Measurements from ENCODE around the gene S1PR2. TPM values are rescaled to one million over a fixed set of nuclear protein-coding genes. Genes with fewer than 3 reads are reported as not detected.

Gene S1PR2
- total and polyA plus RNA-seq, 5 donors from 2014 or later: 2.9 to 20.9 (median 3.5) TPM

DNA sequence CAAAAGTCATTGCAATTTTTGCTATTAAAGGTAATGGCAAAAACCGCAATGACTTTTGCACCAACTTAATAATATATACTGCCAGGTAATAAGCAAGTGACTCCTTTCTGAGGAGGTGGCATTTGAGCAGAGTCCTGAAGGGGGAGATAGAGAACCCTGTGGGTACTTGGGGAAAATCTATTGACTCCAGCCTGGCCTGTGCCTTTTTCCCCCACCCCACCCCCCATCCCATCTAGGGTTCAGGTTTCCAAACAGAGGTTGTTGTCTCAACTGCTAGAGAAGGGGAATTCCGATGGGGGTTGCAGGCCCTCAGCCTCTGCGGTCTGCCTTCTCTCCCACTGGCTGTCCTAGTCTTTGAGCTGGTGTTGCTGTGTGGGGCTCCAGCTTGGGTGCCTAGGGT, 11.5 kb downstream of the S1PR2 start:
- peak; percentile 53 to 60 for ATAC-seq (ENCODE audit: low read depth in 2 of 2)
- H3K27ac ChIP-seq (ENCODE audit: insufficient read depth, low read length, poor library complexity, severe bottlenecking): no peak overlapping the region
- peaks cover 0 to 13% (median 3%) of the 10 kb centered on the region in 4 donors for H3K4me1 Mint-ChIP-seq
- no peak overlapping the region for H3K4me3 Mint-ChIP-seq
- no peak overlapping the region for H3K4me3 ChIP-seq (ENCODE audit: low read depth, low read length)
- no peaks in the 10 kb centered on the region for H3K27me3 ChIP-seq (ENCODE audit: control insufficient read depth, insufficient read depth, low read length)
- H3K27me3 Mint-ChIP-seq: no peaks in the 10 kb centered on the region
- H3K36me3 Mint-ChIP-seq: peaks cover 8% of the 10 kb centered on the region
- no peaks in the 10 kb centered on the region for H3K9me3 ChIP-seq (ENCODE audit: control insufficient read depth in 2 of 2, low read length in 2 of 2)
- no peak overlapping the region for H3K27ac Mint-ChIP-seq
- peaks cover 4% of the 10 kb centered on the region for H3K4me1 ChIP-seq (ENCODE audit: control insufficient read depth, insufficient read depth, low read length, poor library complexity, severe bottlenecking)
- peaks cover 8% of the 10 kb centered on the region for H3K36me3 ChIP-seq (ENCODE audit: control insufficient read depth, insufficient read depth, low read length)
- no peaks in the 10 kb centered on the region for H3K9me3 Mint-ChIP-seq
- DNase-seq: peak; percentile 18 to 55 (median 32)

DNA sequence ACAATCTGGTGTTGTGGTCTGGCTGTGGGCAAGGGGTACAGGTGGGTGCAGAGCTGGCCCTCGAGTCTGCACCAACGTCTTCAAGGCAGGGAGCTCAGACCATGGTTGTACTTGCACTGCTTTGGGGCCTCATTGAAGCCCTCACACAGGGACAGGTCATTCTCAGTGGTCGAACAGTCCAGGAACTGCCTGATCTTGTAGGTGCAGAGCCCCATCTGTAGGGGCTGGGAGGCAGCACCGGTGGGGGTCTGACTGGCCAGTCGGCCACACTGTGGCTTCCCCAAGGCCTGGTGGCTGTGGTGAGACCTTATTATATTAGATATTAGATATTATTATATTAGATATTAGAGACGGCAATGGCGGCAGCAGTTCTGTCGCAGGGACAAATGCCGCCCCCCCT, 14.0 kb downstream of the S1PR2 start:
- ATAC-seq (ENCODE audit: low read depth in 2 of 2): no peak
- Histone ChIP-seq H3K9me3 (ENCODE audit: control insufficient read depth in 2 of 2, low read length in 2 of 2) (no peaks in the 10 kb centered on the region), H3K4me1 (ENCODE audit: control insufficient read depth, insufficient read depth, low read length, poor library complexity, severe bottlenecking) (peaks cover 4% of the 10 kb centered on the region), H3K4me3 (ENCODE audit: low read depth, low read length) (no peak overlapping the region), H3K36me3 (ENCODE audit: control insufficient read depth, insufficient read depth, low read length) (no peaks in the 10 kb centered on the region), H3K27me3 (ENCODE audit: control insufficient read depth, insufficient read depth, low read length) (no peaks in the 10 kb centered on the region), H3K27ac (ENCODE audit: insufficient read depth, low read length, poor library complexity, severe bottlenecking) (no peak overlapping the region)
- Mint-ChIP-seq H3K4me1 (peaks cover 0 to 10% (median 3%) of the 10 kb centered on the region in 4 donors), H3K27ac (no peak overlapping the region), H3K36me3 (no peaks in the 10 kb centered on the region), H3K27me3 (no peaks in the 10 kb centered on the region), H3K4me3 (no peak overlapping the region), H3K9me3 (no peaks in the 10 kb centered on the region)
- no peak for DNase-seq

DNA sequence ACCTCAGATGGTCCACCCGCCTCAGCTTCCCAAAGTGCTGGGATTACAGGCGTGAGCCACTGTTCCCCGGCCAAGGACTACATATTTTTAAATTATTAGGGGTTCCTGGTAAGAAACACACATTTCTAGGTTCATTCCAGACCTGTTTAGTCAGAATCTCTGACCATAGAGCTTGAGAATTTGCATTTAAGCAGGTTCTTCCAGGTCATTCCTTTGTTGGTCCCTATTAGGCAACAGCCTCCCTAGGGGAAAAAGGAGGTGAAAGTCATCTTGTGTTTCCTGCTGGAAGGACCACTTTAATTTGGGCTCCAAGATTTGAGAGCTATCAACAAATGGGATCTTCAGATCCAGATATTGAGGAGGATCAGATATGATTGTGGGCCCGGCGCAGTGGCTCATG, 16.3 kb downstream of the S1PR2 start:
- Histone ChIP-seq H3K36me3 (ENCODE audit: control insufficient read depth, insufficient read depth, low read length) (no peaks in the 10 kb centered on the region), H3K4me1 (ENCODE audit: control insufficient read depth, insufficient read depth, low read length, poor library complexity, severe bottlenecking) (peaks cover 3% of the 10 kb centered on the region), H3K4me3 (ENCODE audit: low read depth, low read length) (no peak overlapping the region), H3K9me3 (ENCODE audit: control insufficient read depth in 2 of 2, low read length in 2 of 2) (no peaks in the 10 kb centered on the region), H3K27ac (ENCODE audit: insufficient read depth, low read length, poor library complexity, severe bottlenecking) (no peak overlapping the region), H3K27me3 (ENCODE audit: control insufficient read depth, insufficient read depth, low read length) (no peaks in the 10 kb centered on the region)
- no peak overlapping the region for H3K27ac Mint-ChIP-seq
- DNase-seq: no peak
- peaks cover 0 to 5% (median 1%) of the 10 kb centered on the region in 4 donors for H3K4me1 Mint-ChIP-seq
- no peaks in the 10 kb centered on the region for H3K27me3 Mint-ChIP-seq
- no peaks in the 10 kb centered on the region for H3K9me3 Mint-ChIP-seq
- no peak overlapping the region for H3K4me3 Mint-ChIP-seq
- H3K36me3 Mint-ChIP-seq: no peaks in the 10 kb centered on the region
- ATAC-seq (ENCODE audit: low read depth in 2 of 2): no peak

DNA sequence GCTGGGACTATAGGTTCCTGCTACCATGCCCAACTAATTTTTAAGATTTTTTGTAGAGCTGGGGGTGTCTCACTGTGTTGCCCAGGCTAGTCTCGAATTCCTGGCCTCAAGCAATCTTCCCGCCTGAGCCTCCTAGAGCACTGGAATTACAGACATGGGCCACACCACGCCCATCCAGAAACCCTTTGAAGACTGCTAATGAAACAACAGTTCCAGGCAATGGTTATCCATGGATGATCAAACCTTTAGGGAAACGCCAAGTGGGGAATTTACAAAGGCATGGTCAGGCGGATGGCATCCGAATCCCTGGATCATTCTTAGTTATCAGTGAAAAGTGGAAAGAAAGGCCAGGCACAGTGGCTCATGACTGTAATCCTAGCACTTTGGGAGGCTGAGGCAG, 19.4 kb downstream of the S1PR2 start:
- H3K27me3 Mint-ChIP-seq: no peaks in the 10 kb centered on the region
- no peak for ATAC-seq (ENCODE audit: low read depth in 2 of 2)
- H3K4me1 Mint-ChIP-seq: no peaks in the 10 kb centered on the region
- no peak overlapping the region for H3K27ac ChIP-seq (ENCODE audit: insufficient read depth, low read length, poor library complexity, severe bottlenecking)
- H3K9me3 Mint-ChIP-seq: peaks cover 0 to 5% (median 0%) of the 10 kb centered on the region in 7 donors
- H3K36me3 Mint-ChIP-seq: peaks cover 5% of the 10 kb centered on the region
- no peak overlapping the region for H3K4me3 Mint-ChIP-seq
- no peaks in the 10 kb centered on the region for H3K9me3 ChIP-seq (ENCODE audit: control insufficient read depth in 2 of 2, low read length in 2 of 2)
- no peak overlapping the region for H3K4me3 ChIP-seq (ENCODE audit: low read depth, low read length)
- H3K27me3 ChIP-seq (ENCODE audit: control insufficient read depth, insufficient read depth, low read length): no peaks in the 10 kb centered on the region
- H3K4me1 ChIP-seq (ENCODE audit: control insufficient read depth, insufficient read depth, low read length, poor library complexity, severe bottlenecking): no peaks in the 10 kb centered on the region
- H3K27ac Mint-ChIP-seq: no peak overlapping the region
- no peaks in the 10 kb centered on the region for H3K36me3 ChIP-seq (ENCODE audit: control insufficient read depth, insufficient read depth, low read length)
- DNase-seq: no peak

DNA sequence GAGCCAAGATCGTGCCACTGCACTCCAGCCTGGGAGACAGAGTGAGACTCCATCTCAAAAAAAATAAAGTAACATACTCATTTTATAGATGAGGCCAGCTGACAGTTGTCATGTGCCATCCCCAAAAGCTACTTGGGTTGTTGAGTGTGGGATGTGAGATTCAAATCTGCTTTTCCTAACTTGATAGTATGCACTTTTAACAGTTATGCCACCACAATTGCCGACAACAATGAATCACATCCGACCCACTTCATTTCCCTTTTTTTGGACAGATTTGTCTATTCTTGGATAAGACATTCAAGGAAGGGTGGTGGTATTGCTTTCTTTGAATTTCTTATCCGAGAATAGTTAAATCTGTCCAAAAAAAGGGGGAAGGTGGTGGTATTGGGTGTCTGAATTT, 20.1 kb downstream of the S1PR2 start:
- H3K4me1 ChIP-seq (ENCODE audit: control insufficient read depth, insufficient read depth, low read length, poor library complexity, severe bottlenecking): no peaks in the 10 kb centered on the region
- H3K9me3 Mint-ChIP-seq: peaks cover 0 to 5% (median 0%) of the 10 kb centered on the region in 7 donors
- no peak overlapping the region for H3K27ac Mint-ChIP-seq
- ATAC-seq (ENCODE audit: low read depth in 2 of 2) (no peak), DNase-seq (no peak)
- no peaks in the 10 kb centered on the region for H3K4me1 Mint-ChIP-seq
- H3K9me3 ChIP-seq (ENCODE audit: control insufficient read depth in 2 of 2, low read length in 2 of 2): no peaks in the 10 kb centered on the region
- H3K27me3 Mint-ChIP-seq: no peaks in the 10 kb centered on the region
- H3K4me3 ChIP-seq (ENCODE audit: low read depth, low read length): no peak overlapping the region
- H3K36me3 ChIP-seq (ENCODE audit: control insufficient read depth, insufficient read depth, low read length): no peaks in the 10 kb centered on the region
- H3K36me3 Mint-ChIP-seq: peaks cover 5% of the 10 kb centered on the region
- no peaks in the 10 kb centered on the region for H3K27me3 ChIP-seq (ENCODE audit: control insufficient read depth, insufficient read depth, low read length)
- H3K27ac ChIP-seq (ENCODE audit: insufficient read depth, low read length, poor library complexity, severe bottlenecking): no peak overlapping the region
- H3K4me3 Mint-ChIP-seq: no peak overlapping the region

DNA sequence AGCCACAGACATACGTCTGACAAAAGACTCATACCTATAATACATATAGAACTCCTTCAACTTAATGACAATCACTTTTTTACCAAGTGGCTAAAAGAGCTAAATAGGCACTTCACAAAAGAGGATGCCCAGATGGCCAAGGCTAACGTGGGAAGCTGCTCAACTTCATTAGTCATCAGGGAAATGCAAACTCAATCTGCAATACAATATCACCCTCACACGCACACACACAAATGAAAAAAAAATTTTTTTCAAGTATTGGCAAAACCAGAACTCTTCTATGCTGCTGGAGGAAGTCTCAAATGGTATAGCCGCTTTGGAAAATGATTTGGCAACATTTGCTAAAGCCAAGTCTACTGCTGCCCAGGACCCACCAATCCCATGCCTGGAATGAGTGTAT, 21.8 kb downstream of the S1PR2 start:
- Histone ChIP-seq H3K27me3 (ENCODE audit: control insufficient read depth, insufficient read depth, low read length) (no peaks in the 10 kb centered on the region), H3K4me3 (ENCODE audit: low read depth, low read length) (no peak overlapping the region), H3K36me3 (ENCODE audit: control insufficient read depth, insufficient read depth, low read length) (no peaks in the 10 kb centered on the region), H3K4me1 (ENCODE audit: control insufficient read depth, insufficient read depth, low read length, poor library complexity, severe bottlenecking) (no peaks in the 10 kb centered on the region), H3K9me3 (ENCODE audit: control insufficient read depth in 2 of 2, low read length in 2 of 2) (no peaks in the 10 kb centered on the region), H3K27ac (ENCODE audit: insufficient read depth, low read length, poor library complexity, severe bottlenecking) (no peak overlapping the region)
- no peak overlapping the region for H3K4me3 Mint-ChIP-seq
- ATAC-seq (ENCODE audit: low read depth in 2 of 2): no peak
- peaks cover 0 to 5% (median 0%) of the 10 kb centered on the region in 7 donors for H3K9me3 Mint-ChIP-seq
- no peak overlapping the region for H3K27ac Mint-ChIP-seq
- H3K4me1 Mint-ChIP-seq: no peaks in the 10 kb centered on the region
- H3K27me3 Mint-ChIP-seq: no peaks in the 10 kb centered on the region
- peaks cover 5% of the 10 kb centered on the region for H3K36me3 Mint-ChIP-seq
- no peak for DNase-seq

DNA sequence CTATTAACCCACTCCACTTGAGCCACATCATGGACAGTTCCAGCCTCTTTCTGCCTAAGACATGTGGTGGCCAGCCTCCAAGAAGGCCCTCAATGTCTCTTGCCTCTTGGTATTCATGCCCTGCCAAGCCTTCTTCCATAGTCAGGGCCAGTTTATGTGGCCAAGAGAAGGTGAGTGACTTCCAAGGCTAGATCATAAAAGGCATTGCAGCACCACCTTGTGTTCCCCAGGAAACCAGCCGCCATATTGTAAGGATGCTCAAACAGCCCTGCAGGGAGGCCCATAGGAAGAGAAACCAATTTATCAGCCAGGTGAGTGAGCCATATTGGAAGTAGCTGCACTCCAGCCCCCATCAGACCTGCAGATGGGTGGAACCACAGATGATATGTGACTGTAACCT, 24.1 kb downstream of the S1PR2 start:
- Mint-ChIP-seq H3K4me3 (no peak overlapping the region), H3K27me3 (no peaks in the 10 kb centered on the region), H3K9me3 (peaks cover 0 to 5% (median 0%) of the 10 kb centered on the region in 7 donors), H3K36me3 (peaks cover 5% of the 10 kb centered on the region), H3K27ac (peak overlapping the region in 1 of 3 donors; percentile 84), H3K4me1 (no peaks in the 10 kb centered on the region)
- Histone ChIP-seq H3K4me1 (ENCODE audit: control insufficient read depth, insufficient read depth, low read length, poor library complexity, severe bottlenecking) (no peaks in the 10 kb centered on the region), H3K27me3 (ENCODE audit: control insufficient read depth, insufficient read depth, low read length) (no peaks in the 10 kb centered on the region), H3K4me3 (ENCODE audit: low read depth, low read length) (no peak overlapping the region), H3K27ac (ENCODE audit: insufficient read depth, low read length, poor library complexity, severe bottlenecking) (no peak overlapping the region), H3K9me3 (ENCODE audit: control insufficient read depth in 2 of 2, low read length in 2 of 2) (no peaks in the 10 kb centered on the region), H3K36me3 (ENCODE audit: control insufficient read depth, insufficient read depth, low read length) (no peaks in the 10 kb centered on the region)
- ATAC-seq (ENCODE audit: low read depth in 2 of 2) (no peak), DNase-seq (no peak)

DNA sequence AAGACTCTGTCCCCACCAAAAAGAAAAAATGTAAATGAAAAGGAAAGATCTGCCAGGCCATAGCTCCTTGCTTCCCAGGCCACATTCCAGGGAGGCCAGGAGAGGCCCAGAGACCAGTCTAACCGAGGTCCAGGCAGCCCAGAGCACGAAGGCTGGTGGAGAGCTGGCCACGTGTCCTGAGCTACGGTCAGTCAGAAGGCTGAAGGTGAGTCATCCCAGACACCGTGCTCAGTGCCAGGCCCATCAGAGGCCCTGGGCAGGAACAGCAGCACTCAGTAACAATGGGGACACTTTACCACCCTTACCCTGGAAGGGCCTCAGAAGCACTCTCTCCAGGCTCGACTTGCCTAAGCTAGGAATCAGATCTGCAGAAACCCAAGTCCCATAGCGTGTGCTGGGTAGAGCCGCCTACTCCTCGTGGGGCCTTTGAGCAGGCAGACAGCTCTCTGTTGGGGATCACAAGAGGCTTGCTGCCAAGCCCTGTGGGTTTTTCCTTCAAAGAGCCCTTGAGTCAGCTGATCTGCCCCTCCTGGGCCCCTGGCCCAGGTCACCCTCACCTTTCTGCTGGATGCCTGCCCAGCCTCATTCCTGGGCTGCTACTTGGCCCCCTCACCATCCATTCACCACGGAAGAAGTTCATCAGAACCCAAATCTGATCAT, 24.8 kb downstream of the S1PR2 start:
- H3K27me3 Mint-ChIP-seq: no peaks in the 10 kb centered on the region
- no peaks in the 10 kb centered on the region for H3K27me3 ChIP-seq (ENCODE audit: control insufficient read depth, insufficient read depth, low read length)
- no peak overlapping the region for H3K27ac ChIP-seq (ENCODE audit: insufficient read depth, low read length, poor library complexity, severe bottlenecking)
- no peak overlapping the region for H3K4me3 ChIP-seq (ENCODE audit: low read depth, low read length)
- H3K4me1 ChIP-seq (ENCODE audit: control insufficient read depth, insufficient read depth, low read length, poor library complexity, severe bottlenecking): no peaks in the 10 kb centered on the region
- ATAC-seq (ENCODE audit: low read depth in 2 of 2) (no peak), DNase-seq (no peak)
- no peaks in the 10 kb centered on the region for H3K4me1 Mint-ChIP-seq
- H3K36me3 ChIP-seq (ENCODE audit: control insufficient read depth, insufficient read depth, low read length): no peaks in the 10 kb centered on the region
- no peaks in the 10 kb centered on the region for H3K9me3 ChIP-seq (ENCODE audit: control insufficient read depth in 2 of 2, low read length in 2 of 2)
- H3K36me3 Mint-ChIP-seq: peaks cover 5% of the 10 kb centered on the region
- H3K27ac Mint-ChIP-seq: no peak overlapping the region
- no peak overlapping the region for H3K4me3 Mint-ChIP-seq
- H3K9me3 Mint-ChIP-seq: peaks cover 0 to 5% (median 0%) of the 10 kb centered on the region in 7 donors

Measured in CD4-positive, CD25-positive, alpha-beta regulatory T cell (primary cell).